ENCODE data around the gene CD3E.

The CD3E gene

GRCh38 chr11:118304568-118305248, at the start of gene CD3E:
TSS of gene CD3E (plus strand) at chr11:118304730. CDS start at chr11:118304953, 223 bp downstream.
- DNase-seq, result no peak

GRCh38 chr11:118258410-118258809, 46.1 kb upstream of the CD3E start:
- DNase-seq, result no peak

GRCh38 chr11:118259138-118259537, 45.4 kb upstream of the CD3E start:
- DNase-seq, result no peak

GRCh38 chr11:118260353-118260752, 44.2 kb upstream of the CD3E start:
- no peak for DNase-seq

- no peak for DNase-seq
Measured at GRCh38 chr11:118263112-118263511, 41.4 kb upstream of the CD3E start.

- DNase-seq, result no peak
Measured at GRCh38 chr11:118263695-118264568, 40.6 kb upstream of the CD3E start, which contains the start of gene MPZL2. TSS of gene MPZL2 (minus strand) at chr11:118264297. CDS start at chr11:118264153, 144 bp downstream.

GRCh38 chr11:118264569-118265465, 39.7 kb upstream of the CD3E start:
- no peak for DNase-seq

GRCh38 chr11:118265954-118266353, 38.6 kb upstream of the CD3E start:
- DNase-seq, result no peak

GRCh38 chr11:118267486-118267885, 37.0 kb upstream of the CD3E start:
- no peak for DNase-seq

- no peak for DNase-seq
Measured at GRCh38 chr11:118272001-118272400, 32.5 kb upstream of the CD3E start.

- no peak for DNase-seq
Measured at GRCh38 chr11:118274186-118274585, 30.3 kb upstream of the CD3E start.

- DNase-seq, result no peak
Measured at GRCh38 chr11:118275176-118275575, 29.4 kb upstream of the CD3E start.

- DNase-seq, result no peak
Measured at GRCh38 chr11:118276422-118276821, 28.1 kb upstream of the CD3E start.

- no peak for DNase-seq
Measured at GRCh38 chr11:118277312-118277711, 27.2 kb upstream of the CD3E start.

- no peak for DNase-seq
Measured at GRCh38 chr11:118281284-118281683, 23.2 kb upstream of the CD3E start.

GRCh38 chr11:118282606-118283005, 21.9 kb upstream of the CD3E start:
- no peak for DNase-seq

- DNase-seq, result no peak
Measured at GRCh38 chr11:118283037-118283636, 21.4 kb upstream of the CD3E start.

- DNase-seq, result no peak
Measured at GRCh38 chr11:118283756-118284350, 20.7 kb upstream of the CD3E start.

GRCh38 chr11:118286545-118286944, 18.0 kb upstream of the CD3E start:
- DNase-seq, result no peak

GRCh38 chr11:118287006-118287405, 17.5 kb upstream of the CD3E start:
- DNase-seq, result no peak

GRCh38 chr11:118289401-118289800, 15.1 kb upstream of the CD3E start:
- no peak for DNase-seq

- DNase-seq, result no peak
Measured at GRCh38 chr11:118290923-118291322, 13.6 kb upstream of the CD3E start.
